GM19395 (cell line): ENCODE data around the gene LRP10.
A peak's percentile ranks its signal among the peaks of the same experiment; 100 is the strongest.
"Not testable (repeated sequence)": the region's sequence is repeated elsewhere in the genome, so short reads cannot be mapped to it uniquely, and the experiment has no call there.

Experiments used
- ATAC-seq: cut with Tn5 transposase; IDR thresholded peaks from one replicate; pipeline ENCODE4 v1.9.1; 2021; ENCODE audit warnings: mild to moderate bottlenecking, moderate library complexity; ENCODE audit not compliant: unreplicated experiment

LRP10 gene

GRCh38 chr14:22860377-22860776, 11.2 kb upstream of the LRP10 start:
- not testable (repeated sequence) for ATAC-seq

- no peak for ATAC-seq
These were observed 9.9 kb upstream of the LRP10 start for GRCh38 chr14:22861651-22862050.

GRCh38 chr14:22864979-22865378, 6.6 kb upstream of the LRP10 start:
- no peak for ATAC-seq

DNA sequence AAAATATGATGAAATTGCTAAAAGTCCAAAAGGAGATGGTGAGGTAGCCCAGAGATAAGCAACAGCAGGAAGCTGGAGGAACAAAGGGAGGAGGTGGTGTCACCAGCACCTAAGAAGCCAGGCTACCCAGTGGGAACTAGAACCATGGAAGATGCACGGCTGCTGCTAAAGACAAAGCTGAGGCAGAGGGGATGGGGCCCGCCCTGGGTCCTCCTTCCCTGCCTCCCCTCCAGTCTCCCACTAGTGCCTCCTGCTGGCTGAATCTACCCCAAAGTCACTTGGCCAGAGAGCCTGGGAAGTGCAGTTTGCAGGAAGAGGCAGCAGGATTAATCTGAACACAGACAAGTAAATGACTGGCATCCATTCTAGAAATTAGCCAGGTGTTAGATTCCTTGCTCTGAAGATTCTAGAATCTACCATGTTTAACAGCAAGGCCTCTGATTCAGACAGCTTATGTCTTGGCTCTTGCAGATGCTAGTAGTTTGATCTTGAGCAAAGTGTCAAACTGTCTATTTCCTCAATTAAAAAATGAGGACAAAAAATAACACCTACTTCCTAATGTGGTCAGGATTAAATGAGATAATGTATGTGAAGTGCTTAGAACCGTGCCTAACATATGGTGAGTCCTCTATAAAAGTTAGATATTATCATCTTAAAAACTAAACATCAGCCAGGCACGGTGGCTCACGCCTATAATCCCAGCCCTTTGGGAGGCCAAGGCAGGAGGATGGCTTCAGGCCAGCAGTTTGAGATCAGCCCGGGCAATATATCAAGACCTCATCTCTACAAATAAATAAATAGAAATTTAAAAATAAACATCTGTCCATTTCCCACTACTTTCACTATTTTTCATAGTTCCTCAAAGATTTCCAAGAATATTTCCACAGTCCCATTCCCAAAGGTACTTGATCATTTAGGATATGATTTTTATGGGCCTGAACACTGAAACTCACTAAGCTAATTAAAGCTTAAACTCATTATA, 5.8 kb upstream of the LRP10 start:
- no peak for ATAC-seq

GRCh38 chr14:22866874-22867273, 4.7 kb upstream of the LRP10 start:
- ATAC-seq = no peak

- peak; percentile 51 for ATAC-seq
These were observed 723 bp upstream of the LRP10 start for GRCh38 chr14:22870811-22871223.

GRCh38 chr14:22872033-22872832, 693 bp downstream of the LRP10 start:
- peak; percentile 13 for ATAC-seq

DNA sequence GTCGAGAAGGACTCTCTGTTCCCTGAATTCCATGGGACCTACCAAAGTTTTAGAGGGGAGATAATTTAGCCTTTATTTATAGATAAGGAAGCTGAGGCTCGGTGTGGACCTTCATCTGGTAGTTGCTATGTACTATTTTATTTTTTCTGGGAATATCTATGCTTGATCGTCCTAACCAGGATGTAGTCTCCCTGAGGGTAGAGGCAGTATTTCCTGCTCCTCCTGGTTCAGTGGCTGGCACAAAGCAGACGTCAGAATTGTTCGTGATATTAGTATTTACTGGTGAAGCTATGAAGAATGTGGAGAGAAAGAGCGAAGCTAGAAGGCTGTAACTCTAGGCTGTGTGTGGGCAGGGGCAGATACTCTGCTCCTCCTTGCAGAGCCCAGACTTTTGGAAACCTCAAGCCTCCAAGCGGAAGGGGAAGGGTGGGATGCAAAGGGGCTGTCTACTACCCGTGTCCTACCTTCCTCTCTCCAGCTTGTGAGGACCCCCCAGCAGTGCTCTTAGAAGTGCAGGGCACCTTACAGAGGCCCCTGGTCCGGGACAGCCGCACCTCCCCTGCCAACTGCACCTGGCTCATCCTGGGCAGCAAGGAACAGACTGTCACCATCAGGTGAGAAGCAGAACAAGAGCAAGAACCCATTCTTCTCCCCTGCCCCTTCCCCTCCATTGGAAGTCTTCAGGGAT, 1.4 kb downstream of the LRP10 start:
- no peak for ATAC-seq

DNA sequence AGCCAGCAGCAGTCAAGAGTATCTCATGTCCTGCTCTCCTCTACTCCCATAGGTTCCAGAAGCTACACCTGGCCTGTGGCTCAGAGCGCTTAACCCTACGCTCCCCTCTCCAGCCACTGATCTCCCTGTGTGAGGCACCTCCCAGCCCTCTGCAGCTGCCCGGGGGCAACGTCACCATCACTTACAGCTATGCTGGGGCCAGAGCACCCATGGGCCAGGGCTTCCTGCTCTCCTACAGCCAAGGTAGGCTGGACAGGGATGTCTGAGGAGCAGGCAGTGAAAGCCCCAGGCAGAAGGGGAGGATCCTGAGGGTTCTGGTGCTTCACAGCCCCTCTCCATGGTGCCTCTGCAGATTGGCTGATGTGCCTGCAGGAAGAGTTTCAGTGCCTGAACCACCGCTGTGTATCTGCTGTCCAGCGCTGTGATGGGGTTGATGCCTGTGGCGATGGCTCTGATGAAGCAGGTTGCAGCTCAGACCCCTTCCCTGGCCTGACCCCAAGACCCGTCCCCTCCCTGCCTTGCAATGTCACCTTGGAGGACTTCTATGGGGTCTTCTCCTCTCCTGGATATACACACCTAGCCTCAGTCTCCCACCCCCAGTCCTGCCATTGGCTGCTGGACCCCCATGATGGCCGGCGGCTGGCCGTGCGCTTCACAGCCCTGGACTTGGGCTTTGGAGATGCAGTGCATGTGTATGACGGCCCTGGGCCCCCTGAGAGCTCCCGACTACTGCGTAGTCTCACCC, 3.6 kb downstream of the LRP10 start:
- no peak for ATAC-seq

DNA sequence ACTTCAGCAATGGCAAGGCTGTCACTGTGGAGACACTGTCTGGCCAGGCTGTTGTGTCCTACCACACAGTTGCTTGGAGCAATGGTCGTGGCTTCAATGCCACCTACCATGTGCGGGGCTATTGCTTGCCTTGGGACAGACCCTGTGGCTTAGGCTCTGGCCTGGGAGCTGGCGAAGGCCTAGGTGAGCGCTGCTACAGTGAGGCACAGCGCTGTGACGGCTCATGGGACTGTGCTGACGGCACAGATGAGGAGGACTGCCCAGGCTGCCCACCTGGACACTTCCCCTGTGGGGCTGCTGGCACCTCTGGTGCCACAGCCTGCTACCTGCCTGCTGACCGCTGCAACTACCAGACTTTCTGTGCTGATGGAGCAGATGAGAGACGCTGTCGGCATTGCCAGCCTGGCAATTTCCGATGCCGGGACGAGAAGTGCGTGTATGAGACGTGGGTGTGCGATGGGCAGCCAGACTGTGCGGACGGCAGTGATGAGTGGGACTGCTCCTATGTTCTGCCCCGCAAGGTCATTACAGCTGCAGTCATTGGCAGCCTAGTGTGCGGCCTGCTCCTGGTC, 4.3 kb downstream of the LRP10 start:
- no peak for ATAC-seq

DNA sequence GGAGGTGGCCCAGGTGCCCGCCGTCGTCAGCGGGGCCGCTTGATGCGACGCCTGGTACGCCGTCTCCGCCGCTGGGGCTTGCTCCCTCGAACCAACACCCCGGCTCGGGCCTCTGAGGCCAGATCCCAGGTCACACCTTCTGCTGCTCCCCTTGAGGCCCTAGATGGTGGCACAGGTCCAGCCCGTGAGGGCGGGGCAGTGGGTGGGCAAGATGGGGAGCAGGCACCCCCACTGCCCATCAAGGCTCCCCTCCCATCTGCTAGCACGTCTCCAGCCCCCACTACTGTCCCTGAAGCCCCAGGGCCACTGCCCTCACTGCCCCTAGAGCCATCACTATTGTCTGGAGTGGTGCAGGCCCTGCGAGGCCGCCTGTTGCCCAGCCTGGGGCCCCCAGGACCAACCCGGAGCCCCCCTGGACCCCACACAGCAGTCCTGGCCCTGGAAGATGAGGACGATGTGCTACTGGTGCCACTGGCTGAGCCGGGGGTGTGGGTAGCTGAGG, 5.5 kb downstream of the LRP10 start:
- no peak for ATAC-seq

- ATAC-seq = no peak
These were observed 7.0 kb downstream of the LRP10 start for GRCh38 chr14:22878271-22879246.

DNA sequence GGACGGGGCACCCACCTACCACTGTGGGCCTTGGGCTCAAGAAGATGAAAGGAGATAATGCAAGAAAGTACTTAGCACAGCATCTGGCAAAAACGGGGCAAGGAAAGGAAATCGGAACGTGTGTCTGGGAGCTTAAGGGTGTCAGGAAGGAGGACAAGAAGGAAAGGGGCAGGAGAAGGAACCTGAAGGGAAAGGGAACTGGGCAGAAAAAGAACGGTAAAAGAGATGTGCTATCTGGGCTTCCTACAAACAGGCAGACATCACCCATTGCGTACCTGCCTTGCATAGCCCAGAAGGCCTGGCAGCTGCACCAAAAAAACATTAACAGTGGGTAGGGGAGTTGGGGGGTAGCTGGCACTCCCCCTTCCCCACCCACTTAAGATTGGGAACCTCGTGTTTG, 10.5 kb downstream of the LRP10 start:
- ATAC-seq = no peak

DNA sequence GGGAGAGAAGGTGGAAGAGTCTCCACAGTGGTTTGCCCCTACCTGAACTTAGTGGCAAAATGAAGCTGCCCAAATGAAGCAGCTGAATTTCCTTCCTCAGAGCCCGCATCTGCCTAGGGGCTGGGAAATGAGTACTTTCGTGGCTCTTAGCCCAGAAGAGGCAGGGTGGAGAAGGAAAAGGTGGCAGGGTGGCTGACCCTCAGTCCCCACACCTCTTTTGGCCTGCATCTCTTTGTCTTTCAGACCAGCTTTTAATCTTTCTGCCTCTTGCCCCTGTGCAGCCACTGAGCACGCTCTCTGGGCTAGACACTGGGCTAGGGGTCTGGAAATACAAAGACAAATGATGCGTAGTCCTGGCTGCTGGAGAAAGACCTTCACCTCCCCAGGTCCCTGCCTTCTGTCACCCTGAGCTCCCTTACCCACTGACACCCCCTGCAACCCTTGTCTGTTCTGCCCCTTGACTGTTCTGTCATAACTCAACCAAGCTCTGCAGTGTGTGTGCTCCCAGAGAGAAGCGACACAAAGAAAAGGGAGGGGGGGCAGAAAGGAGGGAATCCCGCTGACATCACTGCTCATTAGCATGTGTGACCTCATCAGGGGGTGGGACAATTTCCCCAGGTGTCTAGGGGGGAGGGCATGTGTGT, 11.1 kb downstream of the LRP10 start:
- no peak for ATAC-seq

DNA sequence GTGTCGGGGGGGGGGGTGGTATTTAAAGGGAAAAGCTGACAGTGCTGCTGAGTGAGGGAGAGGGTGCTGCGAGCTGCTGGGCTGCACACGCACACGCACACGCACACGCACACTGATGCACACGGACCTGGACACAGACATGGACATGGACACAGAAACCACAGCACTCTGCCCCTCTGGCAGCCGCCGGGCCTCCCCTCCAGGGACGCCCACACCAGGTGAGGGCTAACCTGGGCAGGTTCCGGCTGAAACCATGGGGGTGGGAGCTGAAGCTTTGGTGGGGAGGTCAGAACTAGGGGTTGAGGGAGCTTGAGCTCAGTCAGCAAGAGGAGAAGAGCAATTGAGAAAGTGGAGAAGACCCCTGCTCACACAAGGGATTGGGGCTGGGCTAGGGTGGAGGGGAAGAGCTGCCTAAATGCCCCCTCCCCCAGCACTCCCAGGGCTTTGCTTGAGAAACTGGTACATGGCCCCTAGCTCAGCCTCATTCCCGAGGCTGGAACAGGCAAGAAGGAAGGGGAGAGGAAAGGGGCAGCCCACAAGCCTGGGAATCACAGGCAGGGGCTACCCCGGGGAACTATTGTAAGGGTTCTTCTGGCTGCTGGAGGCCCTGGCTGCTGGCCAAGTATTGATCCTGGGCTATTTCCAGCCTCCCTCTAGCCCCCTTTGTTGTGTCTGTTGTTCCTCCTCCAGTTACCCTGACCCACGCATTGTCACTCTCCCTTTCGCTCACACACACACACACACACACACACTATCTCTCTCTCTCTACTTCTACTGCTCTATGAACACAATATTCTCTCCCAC, 11.8 kb downstream of the LRP10 start, which contains the start of gene REM2:
Gene REM2 (plus strand): TSS at position 50 of the 804 bp plus-strand sequence. CDS start 66 bp downstream, at position 116.
- ATAC-seq = no peak

GRCh38 chr14:22884076-22884737, 12.7 kb downstream of the LRP10 start:
- no peak for ATAC-seq
